Measurements from ENCODE around the gene SIPA1L3. TPM values are rescaled to one million over a fixed set of nuclear protein-coding genes. Genes with fewer than 3 reads are reported as not detected.

The SIPA1L3 gene
- total RNA-seq, 4 donors from 2014 or later: 50.0 to 69.8 (median 53.6) TPM

GRCh38 chr19:38081547-38082255 is 174.7 kb downstream of the SIPA1L3 start:
- intact Hi-C loops (cut with DNase I; ENCODE audit: low total_unique reads): no loop called here
- H3K4me3 ChIP-seq (ENCODE audit: low read depth, poor library complexity, severe bottlenecking): no peak overlapping the region
- no peak for TF ChIP-seq CTCF (IDR thresholded peaks at IDR 0.05)
- no peak for TF ChIP-seq POLR2A (IDR thresholded peaks at IDR 0.05)
- DNase-seq (ENCODE audit: low spot score in 2 of 2): no peak
- 96 to 97% methylated on average over 41 to 48 of the region's 51 CpGs for WGBS, 2 donors

- no peak for DNase-seq (ENCODE audit: low spot score in 2 of 2)
- 97% methylated on average over 57 to 78 of the region's 78 CpGs for WGBS, 2 donors
- TF ChIP-seq POLR2A (IDR thresholded peaks at IDR 0.05) (no peak), CTCF (IDR thresholded peaks at IDR 0.05) (no peak)
- intact Hi-C loops (cut with DNase I; ENCODE audit: low total_unique reads): no loop called here
- no peak overlapping the region for H3K4me3 ChIP-seq (ENCODE audit: low read depth, poor library complexity, severe bottlenecking)
These were observed 175.5 kb downstream of the SIPA1L3 start for GRCh38 chr19:38082256-38083118.

- no peak overlapping the region for H3K4me3 ChIP-seq (ENCODE audit: low read depth, poor library complexity, severe bottlenecking)
- no peak for DNase-seq (ENCODE audit: low spot score in 2 of 2)
- 94% methylated on average over 7 of the region's 7 CpGs for WGBS, 2 donors
- intact Hi-C loops (cut with DNase I; ENCODE audit: low total_unique reads): no loop called here
- TF ChIP-seq CTCF (IDR thresholded peaks at IDR 0.05) (no peak), POLR2A (IDR thresholded peaks at IDR 0.05) (no peak)
These were observed 177.2 kb downstream of the SIPA1L3 start for GRCh38 chr19:38084196-38084595.

GRCh38 chr19:38089440-38089839 is 182.4 kb downstream of the SIPA1L3 start:
- DNase-seq (ENCODE audit: low spot score in 2 of 2): no peak
- TF ChIP-seq CTCF (IDR thresholded peaks at IDR 0.05): no peak
- no peak for TF ChIP-seq POLR2A (IDR thresholded peaks at IDR 0.05)
- H3K4me3 ChIP-seq (ENCODE audit: low read depth, poor library complexity, severe bottlenecking): no peak overlapping the region
- WGBS, 2 donors: 67 to 84% methylated on average over 1 of the region's 1 CpG
- intact Hi-C loops (cut with DNase I; ENCODE audit: low total_unique reads): no loop called here

DNA sequence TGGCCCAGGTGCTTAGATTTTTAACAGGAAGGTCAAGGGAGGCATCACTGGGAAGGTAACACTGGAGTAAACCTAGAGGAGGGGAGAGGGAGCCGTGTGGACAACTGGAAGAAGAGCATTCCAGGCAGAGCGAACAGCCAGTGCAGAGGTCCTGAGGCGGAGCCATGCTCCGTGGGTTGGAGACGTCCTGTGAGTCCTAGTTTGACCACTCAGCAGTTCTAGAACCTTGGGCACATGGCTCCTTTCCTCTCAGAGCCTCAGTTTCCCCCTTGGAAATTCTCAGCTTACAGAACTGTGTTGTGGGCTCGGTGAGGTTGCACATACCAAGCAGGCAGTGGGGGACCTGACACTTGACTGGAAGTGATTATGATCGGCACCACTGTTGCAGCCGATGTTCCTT is 186.1 kb downstream of the SIPA1L3 start:
- TF ChIP-seq POLR2A (IDR thresholded peaks at IDR 0.05) (no peak), CTCF (IDR thresholded peaks at IDR 0.05) (no peak)
- H3K4me3 ChIP-seq (ENCODE audit: low read depth, poor library complexity, severe bottlenecking): no peak overlapping the region
- intact Hi-C loops (cut with DNase I; ENCODE audit: low total_unique reads): loop anchor here (5.0 to 10.0 kb wide), 2 partner anchors 188 to 1396 kb away; partner anchors contain the start of genes SIPA1L3 and WDR87
- 80 to 82% methylated on average over 8 of the region's 8 CpGs for WGBS, 2 donors
- DNase-seq (ENCODE audit: low spot score in 2 of 2): no peak

Data from lower leg skin (tissue), 4 donors.